Raji (cell line): ENCODE data around the gene RGS12.

ENCODE experiments used
- POLR2A ChIP-seq: IDR thresholded peaks from 2 replicates; pipeline ENCODE4 v1.6.1; 2011; ENCODE audit warnings: low read depth, low read length, control low read depth; ENCODE audit not compliant: insufficient read depth

RGS12 gene

DNA sequence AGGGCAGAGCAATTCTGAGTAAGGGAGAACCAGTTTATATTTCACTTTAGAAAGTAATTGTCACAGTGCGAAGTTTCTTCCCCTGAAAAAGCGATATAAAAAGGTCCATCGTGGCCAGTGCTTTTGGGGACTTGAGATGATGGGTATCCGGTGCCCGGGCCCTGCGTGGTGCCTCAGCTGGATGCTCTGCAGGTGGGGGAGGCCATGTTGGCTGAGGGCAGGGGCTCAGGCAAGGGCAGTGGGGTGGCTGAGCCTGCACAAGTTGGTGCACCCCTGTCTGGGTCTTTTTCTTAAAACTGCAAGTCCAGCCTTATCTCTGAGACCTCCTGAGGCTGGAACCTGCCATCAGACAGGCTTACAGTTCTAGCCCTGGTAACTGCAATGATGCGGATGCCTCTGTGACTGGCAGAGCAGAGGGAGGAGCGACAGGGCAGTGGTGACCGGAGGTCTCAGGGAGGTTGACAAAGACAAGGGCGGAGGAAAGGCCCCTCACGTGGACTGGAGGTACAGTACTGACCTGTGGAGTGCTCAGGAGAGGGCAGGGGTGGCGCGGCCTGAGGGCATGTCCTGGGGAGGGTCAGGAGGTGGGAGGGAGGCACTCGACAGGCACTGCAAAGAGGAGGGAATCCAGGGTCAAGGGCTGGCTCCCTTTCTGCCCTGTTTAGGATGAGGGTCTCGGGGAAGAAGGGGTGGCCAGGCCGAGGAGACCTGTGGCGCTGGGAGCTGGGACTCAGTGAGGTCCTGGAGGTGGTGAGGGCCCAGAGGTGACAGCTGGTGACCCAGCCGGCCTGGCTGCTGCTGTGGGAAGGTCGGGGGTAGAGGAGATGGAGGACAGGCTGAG is 1.8 kb downstream of the RGS12 start:
- no peak for TF ChIP-seq POLR2A

DNA sequence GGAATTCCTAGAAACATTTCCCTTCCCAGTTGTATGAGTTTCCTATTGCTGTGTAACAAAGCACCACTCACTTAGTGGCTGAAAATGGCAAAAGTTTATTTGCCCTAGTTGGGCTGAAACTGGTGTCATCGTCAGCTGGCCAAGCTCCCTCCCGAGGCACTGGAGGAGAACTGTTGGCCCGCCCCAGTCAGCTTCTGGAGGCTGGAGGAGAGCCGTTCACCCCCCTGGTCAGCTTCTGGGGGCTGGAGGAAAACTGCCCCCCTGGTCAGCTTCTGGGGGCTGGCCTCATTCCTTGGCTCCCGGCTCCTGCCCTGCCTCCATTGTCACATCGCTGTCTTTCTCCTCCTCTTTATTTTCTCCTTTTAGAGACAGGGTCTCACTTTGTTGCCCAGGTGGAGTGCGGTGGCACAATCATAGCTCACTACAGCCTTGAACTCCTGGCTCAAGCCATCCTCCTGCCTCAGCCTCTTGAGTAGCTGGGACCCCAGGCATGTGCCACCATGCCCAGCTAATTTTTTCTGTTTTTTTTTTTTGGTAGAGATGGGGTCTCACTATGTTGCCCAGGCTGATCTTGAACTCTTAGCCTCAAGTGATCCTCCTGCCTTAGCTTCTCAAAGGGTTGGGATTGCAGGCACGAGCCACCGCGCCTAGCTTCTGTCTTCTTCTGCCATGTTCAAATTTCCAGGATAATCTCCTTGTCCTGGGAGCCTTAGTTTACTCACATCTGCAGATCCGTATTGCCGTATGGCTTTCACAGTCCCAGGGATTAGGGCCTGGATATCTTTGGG is 3.2 kb downstream of the RGS12 start:
- no peak for TF ChIP-seq POLR2A

DNA sequence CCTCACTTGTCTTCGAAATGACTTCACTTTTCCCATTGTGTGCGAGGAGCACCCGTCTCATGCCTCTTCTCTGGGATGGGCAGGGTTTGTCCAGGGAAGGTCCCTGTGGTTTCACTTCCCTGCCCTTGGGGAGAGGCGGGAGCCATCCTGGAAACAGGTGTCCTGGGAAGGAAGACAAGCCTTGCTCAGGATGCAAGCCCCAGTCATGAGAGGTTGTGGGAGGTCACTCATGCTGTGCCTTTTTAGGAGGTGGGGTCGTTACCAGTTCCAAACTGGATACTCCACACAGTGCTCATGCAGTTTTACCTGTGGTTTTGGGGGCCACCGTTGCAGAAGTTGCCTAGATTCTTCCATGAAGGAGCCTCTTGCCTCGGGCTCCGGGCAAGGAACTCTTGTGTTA is 3.8 kb downstream of the RGS12 start:
- TF ChIP-seq POLR2A, result no peak

GRCh38 chr4:3297066-3297859 is 4.4 kb downstream of the RGS12 start:
- TF ChIP-seq POLR2A, result no peak

GRCh38 chr4:3299122-3299975 is 6.5 kb downstream of the RGS12 start:
- no peak for TF ChIP-seq POLR2A

GRCh38 chr4:3299976-3300671 is 7.3 kb downstream of the RGS12 start:
- no peak for TF ChIP-seq POLR2A

DNA sequence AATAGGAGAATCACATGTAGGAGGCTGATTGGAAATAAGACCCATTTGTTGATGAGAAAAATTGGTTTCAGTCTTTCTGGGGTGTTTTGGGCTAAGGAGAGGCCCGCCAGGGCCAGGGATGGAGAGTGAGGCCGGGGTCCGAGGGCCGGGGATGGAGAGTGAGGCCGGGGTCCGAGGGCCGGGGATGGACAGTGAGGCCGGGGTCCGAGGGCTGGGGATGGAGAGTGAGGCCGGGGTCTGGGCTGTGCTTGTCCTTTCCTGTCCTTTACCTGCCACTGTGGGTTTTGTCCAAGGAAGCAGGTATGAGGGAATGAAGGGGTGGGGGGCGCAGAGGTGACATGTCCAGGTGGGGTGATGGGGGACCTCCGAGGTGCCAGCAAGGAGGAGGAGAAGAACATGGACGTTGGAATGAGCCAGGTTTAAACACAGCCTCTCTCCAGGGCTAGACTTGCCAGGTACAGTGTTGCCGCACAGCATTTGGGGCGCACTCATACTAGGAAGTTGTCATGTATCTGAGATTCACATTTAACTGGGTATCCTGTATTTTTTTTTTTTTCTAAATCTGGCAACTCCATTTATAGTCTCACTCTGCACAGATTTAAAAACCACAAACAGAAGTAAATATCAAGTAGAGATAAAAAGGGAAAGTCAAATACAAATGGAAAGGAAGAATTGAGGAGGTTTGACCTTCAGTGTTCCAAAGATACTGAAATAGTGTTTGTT is 8.8 kb downstream of the RGS12 start:
- TF ChIP-seq POLR2A, result no peak

DNA sequence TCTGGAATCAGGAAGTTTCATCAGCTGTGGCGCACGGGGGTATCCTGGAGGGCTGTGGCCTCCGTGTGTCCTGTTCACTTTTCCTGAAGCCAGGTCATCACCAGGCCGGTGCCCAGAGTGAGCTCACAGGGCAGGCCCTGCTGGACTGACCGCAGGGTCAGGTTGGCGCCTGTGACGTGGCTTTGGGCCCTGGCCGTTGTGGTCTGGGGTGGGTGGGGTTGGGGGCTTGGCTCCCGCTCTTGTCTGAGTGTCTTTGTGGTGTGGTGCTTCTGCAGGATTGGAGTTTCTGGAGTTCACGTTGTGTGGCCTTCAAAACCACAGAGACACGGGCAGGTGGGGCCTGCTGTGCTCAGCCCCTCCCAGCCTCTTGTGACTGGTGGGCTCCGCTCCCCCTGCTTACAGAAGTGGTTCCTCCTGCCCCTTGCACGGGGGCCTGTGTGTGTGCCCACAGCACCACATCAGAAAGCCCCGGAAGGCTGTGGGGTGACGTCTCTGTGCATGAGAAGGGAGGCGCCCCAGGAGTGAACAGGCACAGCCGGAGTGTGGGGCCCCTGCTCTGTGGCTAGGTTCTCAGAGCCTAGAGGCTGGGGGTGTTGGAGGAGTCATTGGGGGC is 9.5 kb downstream of the RGS12 start:
- TF ChIP-seq POLR2A, result no peak

DNA sequence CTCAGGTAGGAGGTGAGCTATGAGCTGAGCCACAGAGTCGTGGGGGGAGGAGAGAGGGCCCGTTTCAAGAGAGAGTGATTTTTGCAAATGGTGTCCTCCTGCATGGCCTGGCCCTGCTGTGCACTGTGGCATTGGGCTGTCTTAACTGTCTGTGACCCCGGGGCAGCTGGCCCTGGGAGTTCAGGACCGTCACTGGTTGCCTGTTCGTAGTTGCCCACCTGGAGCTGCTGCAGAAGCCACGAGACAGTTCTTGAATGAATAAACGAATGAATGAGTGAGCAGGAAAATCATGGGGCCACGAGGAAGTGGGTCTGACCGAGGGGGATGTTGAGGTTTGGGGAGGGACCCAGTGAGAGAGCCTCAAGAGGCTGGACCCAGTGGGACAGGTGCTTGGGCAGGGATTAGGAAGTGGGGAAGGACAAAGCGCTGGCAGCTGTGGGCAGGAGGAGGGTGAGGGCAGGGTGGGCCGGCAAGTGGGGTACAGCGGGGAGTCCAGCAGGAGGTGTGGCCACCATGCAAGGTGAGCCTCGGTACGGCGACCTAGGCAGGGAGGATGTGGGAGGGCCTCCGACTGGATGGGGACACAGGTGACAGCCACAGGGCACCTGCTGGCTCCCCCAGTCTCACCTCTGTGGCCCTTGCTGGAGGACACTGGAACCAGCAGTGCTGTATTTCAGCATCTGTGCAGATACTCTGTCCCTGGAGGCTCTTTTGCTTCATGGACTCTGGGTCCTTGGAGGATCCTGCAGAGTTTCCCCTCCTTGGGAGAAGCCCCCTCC is 10.2 kb downstream of the RGS12 start:
- TF ChIP-seq POLR2A, result no peak

- no peak for TF ChIP-seq POLR2A
These were observed 10.7 kb downstream of the RGS12 start for GRCh38 chr4:3303565-3303824.

GRCh38 chr4:3303923-3304710 is 11.3 kb downstream of the RGS12 start:
- no peak for TF ChIP-seq POLR2A
